HG02798 (cell line): ENCODE results near the gene KCNE1.
"Not testable (repeated sequence)": the region's sequence is repeated elsewhere in the genome, so short reads cannot be mapped to it uniquely, and the experiment has no call there.

Experiments
- ATAC-seq: cut with Tn5 transposase; IDR thresholded peaks from one replicate; pipeline ENCODE4 v1.9.1; 2021; ENCODE audit warnings: mild to moderate bottlenecking; ENCODE audit not compliant: unreplicated experiment, poor library complexity

KCNE1 gene

GRCh38 chr21:34511787-34512455, at the start of gene KCNE1:
KCNE1 (minus strand) TSS chr21:34512210; CDS start chr21:34449634, 62,576 bp downstream.
- no peak for ATAC-seq

GRCh38 chr21:34561806-34562205, 49.8 kb upstream of the KCNE1 start:
- no peak for ATAC-seq

- ATAC-seq, result no peak
These were observed 48.6 kb upstream of the KCNE1 start for GRCh38 chr21:34560609-34561008.

GRCh38 chr21:34560021-34560420, 48.0 kb upstream of the KCNE1 start:
- ATAC-seq, result no peak

GRCh38 chr21:34559089-34559631, 47.1 kb upstream of the KCNE1 start:
- no peak for ATAC-seq

- ATAC-seq, result no peak
These were observed 46.2 kb upstream of the KCNE1 start for GRCh38 chr21:34558166-34558565.

GRCh38 chr21:34557261-34557660, 45.3 kb upstream of the KCNE1 start:
- ATAC-seq, result no peak

- ATAC-seq, result not testable (repeated sequence)
These were observed 42.7 kb upstream of the KCNE1 start for GRCh38 chr21:34554670-34555069.

- no peak for ATAC-seq
These were observed 42.2 kb upstream of the KCNE1 start for GRCh38 chr21:34554227-34554626.

- no peak for ATAC-seq
These were observed 41.3 kb upstream of the KCNE1 start for GRCh38 chr21:34553151-34553952.

- no peak for ATAC-seq
These were observed 40.5 kb upstream of the KCNE1 start for GRCh38 chr21:34552360-34553098.

- ATAC-seq, result no peak
These were observed 38.3 kb upstream of the KCNE1 start for GRCh38 chr21:34550182-34550799.

- no peak for ATAC-seq
These were observed 36.9 kb upstream of the KCNE1 start for GRCh38 chr21:34548781-34549376.

- no peak for ATAC-seq
These were observed 34.5 kb upstream of the KCNE1 start for GRCh38 chr21:34546542-34546941.

GRCh38 chr21:34545079-34545884, 33.3 kb upstream of the KCNE1 start:
- ATAC-seq, result peak; percentile 85

- ATAC-seq, result no peak
These were observed 32.1 kb upstream of the KCNE1 start for GRCh38 chr21:34544032-34544496.

GRCh38 chr21:34543017-34543416, 31.0 kb upstream of the KCNE1 start:
- ATAC-seq, result no peak

- ATAC-seq, result no peak
These were observed 28.2 kb upstream of the KCNE1 start for GRCh38 chr21:34540206-34540605.

GRCh38 chr21:34537838-34538237, 25.8 kb upstream of the KCNE1 start:
- ATAC-seq, result no peak
